ENCODE results near the gene SLX4.

DNA sequence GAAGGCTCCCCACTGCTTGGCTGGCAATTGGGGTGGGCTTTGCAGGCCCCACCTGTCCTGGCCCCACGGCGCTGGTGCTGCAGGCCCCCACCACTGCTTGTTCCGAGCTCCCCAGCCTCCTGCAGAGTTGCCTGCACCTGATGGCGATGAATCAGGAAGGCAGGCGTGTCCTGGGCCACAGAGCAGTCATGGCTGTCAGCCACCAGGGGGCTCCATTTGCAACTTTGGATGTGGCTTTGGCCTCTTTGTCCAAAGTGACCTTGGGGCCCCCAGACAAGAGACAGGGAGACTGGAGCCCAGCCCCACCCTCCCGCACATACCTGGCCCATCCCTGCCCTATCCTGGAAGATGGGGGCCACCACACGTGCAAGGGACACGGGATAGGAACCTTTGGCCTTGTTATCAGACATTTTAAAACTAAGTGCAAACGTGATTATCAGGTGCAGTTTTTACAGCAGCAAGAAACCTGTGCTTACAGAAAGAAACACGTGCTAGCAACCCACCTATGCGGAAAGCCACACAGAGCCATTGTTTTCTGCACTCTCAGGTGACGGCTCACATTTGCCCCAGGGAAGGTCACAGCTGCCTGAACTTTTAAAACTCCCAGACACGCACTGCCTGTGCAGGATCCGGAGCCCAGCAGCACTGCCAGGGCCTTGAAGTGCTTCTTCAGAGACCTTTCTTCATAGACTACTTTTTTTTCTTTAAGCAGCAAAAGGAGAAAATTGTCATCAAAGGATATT is 43.0 kb upstream of the SLX4 start, which contains the start of gene DNASE1:
- no peak for TF ChIP-seq RBBP5 (IDR thresholded peaks at IDR 0.05; ENCODE audit: borderline replicate concordance, insufficient read depth, low read length, poor library complexity, severe bottlenecking)
- TF ChIP-seq, protein P1, sequence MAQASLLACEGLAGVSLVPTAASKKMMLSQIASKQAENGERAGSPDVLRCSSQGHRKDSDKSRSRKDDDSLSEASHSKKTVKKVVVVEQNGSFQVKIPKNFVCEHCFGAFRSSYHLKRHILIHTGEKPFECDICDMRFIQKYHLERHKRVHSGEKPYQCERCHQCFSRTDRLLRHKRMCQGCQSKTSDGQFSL (CRISPR knock-in tag; IDR thresholded peaks at IDR 0.05), result no peak
- TF ChIP-seq, protein P1 (tag; IDR thresholded peaks at IDR 0.05), result no peak
- no peak for TF ChIP-seq POLR3G (IDR thresholded peaks at IDR 0.05; ENCODE audit: extremely low read depth, insufficient read length, insufficient replicate concordance)
- TF ChIP-seq TEAD4 (IDR thresholded peaks at IDR 0.05; ENCODE audit: low read length), result peak; percentile 19; the same call in 1 of the 2 replicates
- no peak for TF ChIP-seq TEAD4 (CRISPR knock-in tag; IDR thresholded peaks at IDR 0.05; ENCODE audit: borderline replicate concordance)
- no peak for TF ChIP-seq POLR2AphosphoS5 (IDR thresholded peaks at IDR 0.05; ENCODE audit: control insufficient read depth, insufficient read depth, low read depth, low read length)
- TF ChIP-seq EHMT2 (IDR thresholded peaks at IDR 0.05), result no peak
- TF ChIP-seq EZH2 (IDR thresholded peaks at IDR 0.05; ENCODE audit: borderline replicate concordance, low read depth, low read length), result no peak
- TF ChIP-seq PHF20 (IDR thresholded peaks at IDR 0.05; ENCODE audit: partially characterized antibody), result no peak
- no peak for TF ChIP-seq ZNF3 (CRISPR knock-in tag; IDR thresholded peaks at IDR 0.05)
- no peak for TF ChIP-seq SMAD3 (CRISPR knock-in tag; conservative IDR thresholded peaks at IDR 0.05)
